H1 (cell line): ENCODE results near the gene VAMP2.

Experiments
- BRCA1 ChIP-seq: IDR thresholded peaks from 2 replicates; pipeline ENCODE4 v1.6.1; 2012; ENCODE audit warnings: low read depth, low read length, improper control_type of control experiment
- KDM1A ChIP-seq: fragments of 200-600, 300-600 bp; sonication (generic); IDR thresholded peaks from 2 replicates; pipeline ENCODE4 v1.7.1; 2016; ENCODE audit warnings: mild to moderate bottlenecking, low read length, borderline replicate concordance
- MAFK ChIP-seq: IDR thresholded peaks from 2 replicates; pipeline ENCODE4 v1.6.1; 2012; ENCODE audit warnings: low read depth, mild to moderate bottlenecking, improper control_type of control experiment, low read length
- POLR2A ChIP-seq, 2 experiments: IDR thresholded peaks; 1 replicate in 1 of 2; 2 replicates in 1 of 2; pipeline ENCODE4 v1.6.1; 2011; ENCODE audit warnings: low read depth in 2 of 2, low read length in 2 of 2, mild to moderate bottlenecking in 2 of 2; ENCODE audit errors: control extremely low read depth in 1 of 2
- RAD21 ChIP-seq, 2 experiments: IDR thresholded peaks in 1 of 2; conservative IDR thresholded peaks in 1 of 2; 2 replicates each; pipeline ENCODE4 v1.6.1; 2011; ENCODE audit warnings: low read depth in 2 of 2, low read length in 2 of 2, improper control_type of control experiment in 1 of 2, inconsistent platforms in 1 of 2, mild to moderate bottlenecking in 1 of 2, moderate library complexity in 1 of 2
- TF ChIP-seq, protein P1 (sequence below), 3 experiments: IDR thresholded peaks; 1 replicate in 2 of 3; 2 replicates in 1 of 3; pipeline versions ENCODE4 v1.5.1 to v1.6.1; 2011; ENCODE audit warnings: low read length in 3 of 3, mild to moderate bottlenecking in 3 of 3, inconsistent platforms in 2 of 3, low read depth in 1 of 3, moderate library complexity in 1 of 3; ENCODE audit not compliant: insufficient read depth in 1 of 3; ENCODE audit errors: control extremely low read depth in 1 of 3

DNA sequence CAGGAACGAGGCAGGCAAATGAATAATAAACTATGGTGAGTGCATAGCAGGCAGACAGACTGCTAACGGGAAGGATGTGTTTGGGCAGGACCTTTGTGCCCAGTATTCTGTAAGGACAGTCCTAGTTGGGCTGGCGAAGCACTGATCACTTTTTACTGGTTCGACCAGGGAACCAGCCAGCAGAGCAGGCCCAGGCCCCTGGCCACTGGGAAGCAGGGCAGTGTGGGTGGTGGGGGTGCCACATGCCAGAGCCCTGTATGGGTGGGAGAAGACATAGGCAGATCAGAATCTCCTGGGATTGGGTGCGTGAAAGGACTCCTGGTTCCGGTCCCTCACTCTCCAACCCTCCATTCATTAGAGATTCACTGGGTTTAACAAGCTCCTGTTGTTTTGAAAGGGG is 4.0 kb upstream of the VAMP2 start:
- TF ChIP-seq BRCA1 (no peak), KDM1A (no peak), RAD21 (IDR thresholded peaks at IDR 0.05 in 1 of 2, conservative IDR thresholded peaks at IDR 0.05 in 1 of 2; ENCODE audit: low read depth in 2 of 2, low read length in 2 of 2) (no peak), MAFK (no peak), POLR2A (IDR thresholded peaks at IDR 0.05; ENCODE audit: control extremely low read depth in 1 of 2, low read depth in 2 of 2, low read length in 2 of 2) (no peak)
- TF ChIP-seq, protein P1, sequence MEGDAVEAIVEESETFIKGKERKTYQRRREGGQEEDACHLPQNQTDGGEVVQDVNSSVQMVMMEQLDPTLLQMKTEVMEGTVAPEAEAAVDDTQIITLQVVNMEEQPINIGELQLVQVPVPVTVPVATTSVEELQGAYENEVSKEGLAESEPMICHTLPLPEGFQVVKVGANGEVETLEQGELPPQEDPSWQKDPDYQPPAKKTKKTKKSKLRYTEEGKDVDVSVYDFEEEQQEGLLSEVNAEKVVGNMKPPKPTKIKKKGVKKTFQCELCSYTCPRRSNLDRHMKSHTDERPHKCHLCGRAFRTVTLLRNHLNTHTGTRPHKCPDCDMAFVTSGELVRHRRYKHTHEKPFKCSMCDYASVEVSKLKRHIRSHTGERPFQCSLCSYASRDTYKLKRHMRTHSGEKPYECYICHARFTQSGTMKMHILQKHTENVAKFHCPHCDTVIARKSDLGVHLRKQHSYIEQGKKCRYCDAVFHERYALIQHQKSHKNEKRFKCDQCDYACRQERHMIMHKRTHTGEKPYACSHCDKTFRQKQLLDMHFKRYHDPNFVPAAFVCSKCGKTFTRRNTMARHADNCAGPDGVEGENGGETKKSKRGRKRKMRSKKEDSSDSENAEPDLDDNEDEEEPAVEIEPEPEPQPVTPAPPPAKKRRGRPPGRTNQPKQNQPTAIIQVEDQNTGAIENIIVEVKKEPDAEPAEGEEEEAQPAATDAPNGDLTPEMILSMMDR (IDR thresholded peaks at IDR 0.05; ENCODE audit: control extremely low read depth in 1 of 3, insufficient read depth in 1 of 3, low read depth in 1 of 3, low read length in 3 of 3) = no peak
